ENCODE data around the gene CALCA.

DNA sequence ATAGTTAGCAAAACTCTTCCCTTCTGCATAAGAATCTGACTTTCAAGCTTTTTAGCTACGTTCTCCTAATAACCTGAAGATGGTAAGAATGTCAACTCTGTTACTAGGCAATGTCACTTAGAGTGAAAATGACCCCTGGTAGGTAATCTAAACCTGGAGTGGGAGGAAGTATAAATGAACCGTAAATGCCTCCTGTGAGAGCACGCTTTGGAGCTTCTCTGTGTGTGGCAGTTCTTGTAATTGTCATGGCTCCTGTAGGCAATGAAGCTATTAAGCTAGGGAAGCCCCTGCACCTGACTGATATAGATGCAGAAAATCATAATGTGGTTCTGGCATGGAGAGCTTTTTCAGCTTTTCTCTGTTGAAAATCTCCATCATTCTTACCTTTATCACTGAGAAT is 29.4 kb downstream of the CALCA start:
- TF ChIP-seq, protein P1, sequence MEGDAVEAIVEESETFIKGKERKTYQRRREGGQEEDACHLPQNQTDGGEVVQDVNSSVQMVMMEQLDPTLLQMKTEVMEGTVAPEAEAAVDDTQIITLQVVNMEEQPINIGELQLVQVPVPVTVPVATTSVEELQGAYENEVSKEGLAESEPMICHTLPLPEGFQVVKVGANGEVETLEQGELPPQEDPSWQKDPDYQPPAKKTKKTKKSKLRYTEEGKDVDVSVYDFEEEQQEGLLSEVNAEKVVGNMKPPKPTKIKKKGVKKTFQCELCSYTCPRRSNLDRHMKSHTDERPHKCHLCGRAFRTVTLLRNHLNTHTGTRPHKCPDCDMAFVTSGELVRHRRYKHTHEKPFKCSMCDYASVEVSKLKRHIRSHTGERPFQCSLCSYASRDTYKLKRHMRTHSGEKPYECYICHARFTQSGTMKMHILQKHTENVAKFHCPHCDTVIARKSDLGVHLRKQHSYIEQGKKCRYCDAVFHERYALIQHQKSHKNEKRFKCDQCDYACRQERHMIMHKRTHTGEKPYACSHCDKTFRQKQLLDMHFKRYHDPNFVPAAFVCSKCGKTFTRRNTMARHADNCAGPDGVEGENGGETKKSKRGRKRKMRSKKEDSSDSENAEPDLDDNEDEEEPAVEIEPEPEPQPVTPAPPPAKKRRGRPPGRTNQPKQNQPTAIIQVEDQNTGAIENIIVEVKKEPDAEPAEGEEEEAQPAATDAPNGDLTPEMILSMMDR (optimal IDR thresholded peaks at IDR 0.05 in 1 of 3, IDR thresholded peaks at IDR 0.05 in 1 of 3, conservative IDR thresholded peaks at IDR 0.05 in 1 of 3; ENCODE audit: extremely low read depth in 1 of 3, insufficient read depth in 2 of 3, low read length in 3 of 3), result no peak
- TF ChIP-seq EZH2 (IDR thresholded peaks at IDR 0.05; ENCODE audit: low read length), result no peak
